NCI-H2196 (cell line): ENCODE results near the gene OXSR1.
"Not testable (repeated sequence)": the region's sequence is repeated elsewhere in the genome, so short reads cannot be mapped to it uniquely, and the experiment has no call there.

ENCODE experiments used
- DNase-seq: peaks from one replicate; lab custom pipeline; 2025; ENCODE audit not compliant: unreplicated experiment; lab: John Stamatoyannopoulos, UW

The OXSR1 gene

GRCh38 chr3:38265604-38266307 lies 100.4 kb downstream of the OXSR1 start, which contains the start of gene SLC22A13:
SLC22A13 (plus strand) TSS chr3:38265812; CDS start chr3:38265861, 49 bp downstream.
- DNase-seq: no peak

- DNase-seq: no peak
These were observed 101.5 kb downstream of the OXSR1 start for GRCh38 chr3:38266810-38267209.

- DNase-seq: no peak
These were observed 102.3 kb downstream of the OXSR1 start for GRCh38 chr3:38267662-38268061.

GRCh38 chr3:38268087-38268486 lies 102.8 kb downstream of the OXSR1 start:
- no peak for DNase-seq

GRCh38 chr3:38268522-38268921 lies 103.2 kb downstream of the OXSR1 start:
- no peak for DNase-seq

GRCh38 chr3:38270606-38271005 lies 105.3 kb downstream of the OXSR1 start:
- DNase-seq: no peak

GRCh38 chr3:38271553-38271952 lies 106.2 kb downstream of the OXSR1 start:
- DNase-seq: no peak

- DNase-seq: no peak
These were observed 109.7 kb downstream of the OXSR1 start for GRCh38 chr3:38274864-38275649.

- no peak for DNase-seq
These were observed 110.3 kb downstream of the OXSR1 start for GRCh38 chr3:38275658-38276057.

GRCh38 chr3:38276081-38276916 lies 111.0 kb downstream of the OXSR1 start:
- no peak for DNase-seq

GRCh38 chr3:38276917-38277630 lies 111.7 kb downstream of the OXSR1 start:
- no peak for DNase-seq

GRCh38 chr3:38278841-38279240 lies 113.5 kb downstream of the OXSR1 start:
- no peak for DNase-seq

GRCh38 chr3:38281895-38282686 lies 116.8 kb downstream of the OXSR1 start, which contains the start of gene SLC22A14:
SLC22A14 (plus strand) TSS chr3:38282294; CDS start chr3:38306027, 23,733 bp downstream.
- no peak for DNase-seq

GRCh38 chr3:38283810-38284755 lies 118.7 kb downstream of the OXSR1 start:
- DNase-seq: no peak

- no peak for DNase-seq
These were observed 119.4 kb downstream of the OXSR1 start for GRCh38 chr3:38284756-38285150.

- DNase-seq: not testable (repeated sequence)
These were observed 124.2 kb downstream of the OXSR1 start for GRCh38 chr3:38289286-38290217.

- not testable (repeated sequence) for DNase-seq
These were observed 131.7 kb downstream of the OXSR1 start for GRCh38 chr3:38297053-38297452.

- DNase-seq: no peak
These were observed 132.2 kb downstream of the OXSR1 start for GRCh38 chr3:38297537-38297936.
